Choroid plexus epithelial cell (primary cell): ENCODE results near the gene R3HDM4.
"Not testable (repeated sequence)": the region's sequence is repeated elsewhere in the genome, so short reads cannot be mapped to it uniquely, and the experiment has no call there.

Experiments used
- DNase-seq: peaks from one replicate; pipeline ENCODE4 v3.0.0-alpha.2; 2010; ENCODE audit warnings: low read depth
- H3K4me3 ChIP-seq: 2 replicates; pipeline ENCODE4 v1.5.1; 2011; ENCODE audit warnings: low read depth, mild to moderate bottlenecking, control low read depth, low read length, moderate library complexity
- TF ChIP-seq, protein P1 (sequence below): conservative IDR thresholded peaks from 2 replicates; pipeline ENCODE4 v1.5.1; 2011; ENCODE audit warnings: low read depth, mild to moderate bottlenecking, control low read depth, inconsistent platforms, low read length, moderate library complexity

The R3HDM4 gene

DNA sequence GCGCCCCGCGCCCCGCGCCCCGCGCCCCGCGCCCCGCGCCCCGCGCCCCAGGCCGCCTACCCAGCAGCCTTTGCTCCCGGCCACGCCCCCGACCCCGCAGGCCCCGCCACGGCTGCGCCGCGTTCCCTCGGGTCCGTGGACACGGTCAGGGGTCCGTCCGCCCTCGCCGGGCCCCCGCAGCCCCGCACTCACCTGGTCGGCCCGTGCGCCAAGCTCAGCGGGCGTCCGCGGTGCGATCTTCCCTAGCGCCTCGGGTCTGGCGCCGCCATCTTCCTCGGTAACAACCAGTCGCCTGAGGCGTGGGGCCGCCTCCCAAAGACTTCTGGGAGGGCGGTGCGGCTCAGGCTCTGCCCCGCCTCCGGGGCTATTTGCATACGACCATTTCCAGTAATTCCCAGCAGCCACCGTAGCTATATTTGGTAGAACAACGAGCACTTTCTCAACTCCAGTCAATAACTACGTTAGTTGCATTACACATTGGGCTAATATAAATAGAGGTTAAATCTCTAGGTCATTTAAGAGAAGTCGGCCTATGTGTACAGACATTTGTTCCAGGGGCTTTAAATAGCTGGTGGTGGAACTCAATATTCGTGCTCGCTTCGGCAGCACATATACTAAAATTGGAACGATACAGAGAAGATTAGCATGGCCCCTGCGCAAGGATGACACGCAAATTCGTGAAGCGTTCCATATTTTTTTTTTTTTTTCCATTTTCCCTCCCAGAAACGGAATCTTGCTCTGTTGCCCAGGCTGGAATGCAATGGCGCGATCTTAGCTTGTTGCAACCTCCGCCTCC is 19.9 kb downstream of the R3HDM4 start, which contains the start of the genes MED16 and RNU6-9:
Gene MED16, minus strand, starts transcription at position 294 of the 796 bp plus-strand sequence. CDS start 2,056 bp downstream, outside the sequence.
Gene RNU6-9, plus strand, starts transcription at position 591 of the 796 bp plus-strand sequence.
- H3K4me3 ChIP-seq: peak within 1 kb of the TSS; percentile 82
- TF ChIP-seq, protein P1, sequence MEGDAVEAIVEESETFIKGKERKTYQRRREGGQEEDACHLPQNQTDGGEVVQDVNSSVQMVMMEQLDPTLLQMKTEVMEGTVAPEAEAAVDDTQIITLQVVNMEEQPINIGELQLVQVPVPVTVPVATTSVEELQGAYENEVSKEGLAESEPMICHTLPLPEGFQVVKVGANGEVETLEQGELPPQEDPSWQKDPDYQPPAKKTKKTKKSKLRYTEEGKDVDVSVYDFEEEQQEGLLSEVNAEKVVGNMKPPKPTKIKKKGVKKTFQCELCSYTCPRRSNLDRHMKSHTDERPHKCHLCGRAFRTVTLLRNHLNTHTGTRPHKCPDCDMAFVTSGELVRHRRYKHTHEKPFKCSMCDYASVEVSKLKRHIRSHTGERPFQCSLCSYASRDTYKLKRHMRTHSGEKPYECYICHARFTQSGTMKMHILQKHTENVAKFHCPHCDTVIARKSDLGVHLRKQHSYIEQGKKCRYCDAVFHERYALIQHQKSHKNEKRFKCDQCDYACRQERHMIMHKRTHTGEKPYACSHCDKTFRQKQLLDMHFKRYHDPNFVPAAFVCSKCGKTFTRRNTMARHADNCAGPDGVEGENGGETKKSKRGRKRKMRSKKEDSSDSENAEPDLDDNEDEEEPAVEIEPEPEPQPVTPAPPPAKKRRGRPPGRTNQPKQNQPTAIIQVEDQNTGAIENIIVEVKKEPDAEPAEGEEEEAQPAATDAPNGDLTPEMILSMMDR: no peak
- DNase-seq: peak; percentile 96

DNA sequence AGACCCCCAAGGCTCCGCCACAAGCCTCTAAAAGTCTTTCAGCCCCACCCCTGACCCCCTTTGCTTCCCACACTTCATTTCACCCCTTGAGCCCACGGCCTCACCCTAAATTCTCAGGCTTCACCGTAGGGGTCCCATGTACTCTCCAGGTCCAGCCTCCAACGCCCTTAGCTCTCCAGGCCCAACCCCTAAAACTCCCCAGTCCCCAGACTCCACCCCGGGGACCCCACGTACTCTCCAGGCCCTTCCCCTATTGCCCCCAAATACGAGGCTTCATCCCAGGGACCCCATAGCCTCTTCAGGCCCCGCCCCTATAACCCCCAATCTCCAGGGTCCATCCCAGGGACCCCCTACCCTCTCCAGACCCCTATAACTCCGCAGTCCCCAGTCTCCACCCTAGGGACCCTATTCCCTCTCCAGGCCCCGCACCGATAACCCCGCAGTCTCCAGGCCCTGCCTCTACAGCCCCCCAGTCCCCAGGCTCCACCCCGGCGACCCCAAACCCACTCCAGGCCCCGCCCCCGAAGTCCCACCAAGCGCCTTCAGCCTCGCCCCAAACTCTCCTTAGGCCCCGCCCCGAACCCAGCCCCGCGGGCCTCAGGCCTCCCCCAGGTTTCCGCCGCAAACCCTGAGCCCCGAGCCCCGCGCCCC is 20.7 kb downstream of the R3HDM4 start:
- DNase-seq: peak; percentile 28
- TF ChIP-seq, protein P1: no peak
- peak overlapping the region; percentile 82 for H3K4me3 ChIP-seq

DNA sequence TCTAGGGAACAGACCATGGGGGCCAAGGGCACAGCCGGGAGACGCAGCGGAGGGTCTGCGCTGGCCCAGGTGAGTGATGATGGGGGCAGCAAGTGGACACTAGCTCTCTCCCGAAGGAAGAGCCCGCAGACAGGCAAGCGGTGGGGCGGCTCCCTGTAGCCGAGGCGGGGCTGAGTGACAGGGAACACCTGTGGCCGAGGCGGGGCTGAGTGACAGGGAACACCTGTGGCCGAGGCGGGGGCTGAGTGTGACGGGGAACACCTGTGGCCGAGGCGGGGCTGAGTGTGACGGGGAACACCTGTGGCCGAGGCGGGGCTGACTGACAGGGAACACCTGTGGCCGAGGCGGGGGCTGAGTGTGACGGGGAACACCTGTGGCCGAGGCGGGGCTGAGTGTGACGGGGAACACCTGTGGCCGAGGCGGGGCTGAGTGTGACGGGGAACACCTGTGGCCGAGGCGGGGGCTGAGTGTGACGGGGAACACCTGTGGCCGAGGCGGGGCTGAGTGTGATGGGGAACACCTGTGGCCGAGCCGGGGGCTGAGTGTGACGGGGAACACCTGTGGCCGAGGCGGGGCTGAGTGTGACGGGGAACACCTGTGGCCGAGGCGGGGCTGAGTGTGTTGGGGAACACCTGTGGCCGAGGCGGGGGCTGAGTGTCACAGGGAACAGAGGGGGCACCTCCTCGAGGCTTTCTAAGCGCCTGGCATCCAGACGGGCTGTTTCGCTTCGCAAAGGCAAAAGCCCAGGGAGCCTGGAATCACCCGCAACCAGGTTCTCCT is 21.4 kb downstream of the R3HDM4 start:
- DNase-seq: not testable (repeated sequence)
- H3K4me3 ChIP-seq: peak overlapping the region; percentile 82

DNA sequence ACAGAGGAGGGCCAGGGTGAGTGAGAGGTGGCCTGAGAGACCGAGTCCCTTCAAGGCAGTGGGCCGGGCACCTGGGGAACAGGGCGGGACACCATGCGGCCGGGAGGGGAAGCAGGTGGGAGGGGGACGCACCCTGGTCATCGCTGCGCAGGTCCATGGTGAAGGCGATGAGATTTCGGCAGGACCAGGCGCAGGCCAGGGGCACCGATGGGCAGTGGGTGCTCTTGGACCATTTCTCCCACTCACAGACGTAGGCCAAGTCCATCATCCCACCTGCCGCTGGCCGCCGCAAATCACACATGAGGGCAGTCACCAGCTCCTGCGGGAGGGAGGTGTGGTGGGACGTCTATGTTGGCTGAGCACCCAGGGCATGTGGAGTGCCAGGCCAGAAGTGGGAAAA is 22.2 kb downstream of the R3HDM4 start:
- H3K4me3 ChIP-seq: no peak overlapping the region
- DNase-seq: no peak

DNA sequence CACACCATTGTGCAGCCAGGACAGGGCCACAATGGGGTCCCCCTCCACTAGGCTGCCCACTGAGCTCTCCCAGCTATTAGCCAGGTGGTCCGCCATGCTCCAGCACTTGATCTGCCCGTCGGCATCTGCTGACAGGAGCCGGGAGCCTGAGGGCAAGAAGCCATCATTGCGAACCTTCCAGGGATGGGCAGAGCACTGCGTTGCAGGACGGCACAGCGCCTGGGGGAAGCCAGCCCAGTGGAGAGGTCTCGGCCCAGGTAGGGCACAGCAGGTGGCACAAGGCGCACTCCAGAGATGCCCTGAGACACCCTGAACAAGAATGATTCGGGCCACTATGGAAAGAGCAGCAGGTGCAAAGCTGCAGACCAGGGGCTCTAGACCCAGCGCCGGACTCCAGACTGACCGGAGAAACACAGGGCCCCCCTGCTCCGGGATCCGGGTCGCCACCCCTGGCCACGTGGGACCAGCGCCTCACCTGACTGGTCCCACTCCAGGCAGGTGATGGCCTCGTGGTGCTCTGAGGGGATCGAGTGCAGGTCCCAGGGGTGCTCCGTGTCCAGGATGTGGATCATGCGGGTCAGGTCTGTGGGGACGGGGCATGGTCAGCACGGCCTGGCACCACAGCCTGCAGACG is 23.2 kb downstream of the R3HDM4 start:
- no peak overlapping the region for H3K4me3 ChIP-seq
- TF ChIP-seq, protein P1: no peak
- DNase-seq: no peak

More for the DNA sequence above, 22.2 kb downstream of the R3HDM4 start:
- TF ChIP-seq, protein P1: no peak

DNA sequence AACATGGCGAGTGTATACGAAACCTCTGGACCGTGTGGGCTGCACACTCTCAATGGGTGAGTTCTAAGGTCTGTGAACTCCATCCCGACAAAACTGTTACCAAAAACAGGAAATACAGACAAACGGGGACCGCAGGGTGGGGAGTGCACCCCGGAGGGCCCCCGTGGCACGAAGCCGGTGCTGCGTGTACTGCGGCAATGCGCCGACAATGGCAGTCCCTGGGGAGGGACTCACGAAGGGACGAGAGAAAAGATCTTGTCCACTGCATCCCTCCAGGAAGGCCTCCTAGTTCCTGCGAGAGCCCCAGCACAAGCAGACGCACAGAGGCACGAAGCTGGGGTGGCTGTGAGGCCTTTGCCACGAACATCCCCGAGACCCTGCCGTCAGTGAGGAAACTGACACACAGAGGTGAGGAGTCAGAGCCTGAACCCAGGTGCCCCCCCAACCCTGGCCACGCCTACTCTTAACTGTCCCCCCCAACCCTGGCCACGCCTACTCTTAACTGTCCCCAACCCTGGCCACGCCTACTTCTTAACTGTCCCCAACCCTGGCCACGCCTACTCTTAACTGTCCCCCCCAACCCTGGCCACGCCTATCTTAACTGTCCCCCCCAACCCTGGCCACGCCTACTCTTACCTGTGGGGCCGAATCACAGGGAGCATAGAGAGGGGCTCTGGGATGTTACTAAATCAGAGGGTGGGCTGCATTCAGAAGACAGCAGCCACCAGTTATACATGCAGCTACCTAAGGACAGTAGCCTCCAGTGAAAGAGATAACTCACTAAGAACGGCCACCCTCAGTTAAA is 24.2 kb downstream of the R3HDM4 start:
- no peak for DNase-seq
- TF ChIP-seq, protein P1: no peak

More for the DNA sequence above, 24.2 kb downstream of the R3HDM4 start:
- no peak overlapping the region for H3K4me3 ChIP-seq
